G401 (cell line): ENCODE results near the gene SH2D1B. TPM values are rescaled to one million over a fixed set of nuclear protein-coding genes. Genes with fewer than 3 reads are reported as not detected.
"Not testable (repeated sequence)": the region's sequence is repeated elsewhere in the genome, so short reads cannot be mapped to it uniquely, and the experiment has no call there.

Experiments
- DNase-seq: peaks from one replicate; pipeline ENCODE4 v3.0.0-alpha.2; 2015; ENCODE audit warnings: low spot score
- in situ Hi-C: cut with HindIII; loops from 2 replicates; pipeline ENCODE4 v1.10.0; 2016; ENCODE audit warnings: low sequenced_read_pairs, mixed read lengths
- total RNA-seq: library from RNA; depleted of rRNA; stranded (reverse); fragments of >200 nt; shearing (Covaris generic); gene quantifications from 2 replicates; pipeline ENCODE4 v1.2.3, GENCODE V29; 2014

Gene SH2D1B
- total RNA-seq, 1 experiment from 2014 or later: not detected

DNA sequence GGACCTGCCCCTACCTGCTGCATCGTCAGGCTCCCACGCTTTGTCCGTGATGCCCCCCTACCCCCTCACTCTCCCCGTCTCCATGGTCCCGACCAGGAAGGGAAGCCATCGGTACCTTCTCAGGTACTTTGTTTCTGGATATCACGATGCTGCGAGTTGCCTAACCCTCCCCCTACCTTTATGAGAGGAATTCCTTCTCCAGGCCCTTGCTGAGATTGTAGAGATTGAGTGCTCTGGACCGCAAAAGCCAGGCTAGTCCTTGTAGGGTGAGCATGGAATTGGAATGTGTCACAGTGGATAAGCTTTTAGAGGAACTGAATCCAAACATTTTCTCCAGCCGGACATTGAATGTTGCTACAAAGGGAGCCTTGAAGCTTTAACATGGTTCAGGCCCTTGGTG, 44.2 kb downstream of the SH2D1B start:
- in situ Hi-C loops: no loop called here
- no peak for DNase-seq

DNA sequence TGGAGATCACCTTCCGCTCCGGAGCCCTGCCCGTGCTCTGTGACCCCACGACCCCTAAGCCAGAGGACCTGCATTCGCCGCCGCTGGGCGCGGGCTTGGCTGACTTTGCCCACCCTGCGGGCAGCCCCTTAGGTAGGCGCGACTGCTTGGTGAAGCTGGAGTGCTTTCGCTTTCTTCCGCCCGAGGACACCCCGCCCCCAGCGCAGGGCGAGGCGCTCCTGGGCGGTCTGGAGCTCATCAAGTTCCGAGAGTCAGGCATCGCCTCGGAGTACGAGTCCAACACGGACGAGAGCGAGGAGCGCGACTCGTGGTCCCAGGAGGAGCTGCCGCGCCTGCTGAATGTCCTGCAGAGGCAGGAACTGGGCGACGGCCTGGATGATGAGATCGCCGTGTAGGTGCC, 44.9 kb downstream of the SH2D1B start:
- no peak for DNase-seq
- in situ Hi-C loops: no loop called here

DNA sequence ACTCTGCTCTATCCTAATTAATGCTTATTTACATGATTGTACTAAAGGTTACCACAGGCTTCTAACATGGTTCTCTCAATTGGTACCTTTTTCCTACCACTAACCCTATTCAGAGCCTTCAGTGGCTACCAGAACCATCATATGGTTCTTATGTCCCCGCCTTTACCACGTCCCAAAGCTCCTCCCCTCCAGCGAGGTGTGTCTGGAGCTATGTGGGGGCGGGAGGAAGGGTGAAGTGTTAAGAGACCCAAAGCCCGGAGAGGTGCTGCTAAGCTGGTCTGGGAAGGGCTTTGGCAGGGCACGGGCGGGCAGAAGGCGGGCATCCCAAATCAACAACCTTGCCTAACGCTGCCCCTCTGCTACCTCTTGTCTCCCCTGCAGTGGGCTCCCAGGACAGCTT, 45.3 kb downstream of the SH2D1B start:
- no peak for DNase-seq
- in situ Hi-C loops: no loop called here

DNA sequence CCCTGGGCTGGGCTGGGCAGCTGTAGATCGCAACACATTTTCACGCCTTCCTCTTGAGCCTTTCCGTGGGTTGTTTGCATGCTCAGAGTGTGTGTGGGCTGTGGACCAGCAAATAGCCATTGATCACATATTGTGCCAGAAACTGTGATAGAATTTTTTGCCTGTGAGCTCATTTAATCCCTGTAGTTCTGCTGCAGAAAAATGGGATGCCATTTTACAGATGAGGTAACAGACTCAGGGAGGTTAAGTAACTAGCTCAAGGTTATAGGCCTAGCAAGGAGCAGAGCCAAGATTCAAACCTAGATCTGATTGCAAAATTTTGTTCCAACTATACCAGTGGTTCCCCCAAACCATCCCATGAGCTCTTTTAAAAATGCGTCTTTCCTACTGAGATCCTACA, 45.8 kb downstream of the SH2D1B start:
- in situ Hi-C loops: no loop called here
- no peak for DNase-seq

DNA sequence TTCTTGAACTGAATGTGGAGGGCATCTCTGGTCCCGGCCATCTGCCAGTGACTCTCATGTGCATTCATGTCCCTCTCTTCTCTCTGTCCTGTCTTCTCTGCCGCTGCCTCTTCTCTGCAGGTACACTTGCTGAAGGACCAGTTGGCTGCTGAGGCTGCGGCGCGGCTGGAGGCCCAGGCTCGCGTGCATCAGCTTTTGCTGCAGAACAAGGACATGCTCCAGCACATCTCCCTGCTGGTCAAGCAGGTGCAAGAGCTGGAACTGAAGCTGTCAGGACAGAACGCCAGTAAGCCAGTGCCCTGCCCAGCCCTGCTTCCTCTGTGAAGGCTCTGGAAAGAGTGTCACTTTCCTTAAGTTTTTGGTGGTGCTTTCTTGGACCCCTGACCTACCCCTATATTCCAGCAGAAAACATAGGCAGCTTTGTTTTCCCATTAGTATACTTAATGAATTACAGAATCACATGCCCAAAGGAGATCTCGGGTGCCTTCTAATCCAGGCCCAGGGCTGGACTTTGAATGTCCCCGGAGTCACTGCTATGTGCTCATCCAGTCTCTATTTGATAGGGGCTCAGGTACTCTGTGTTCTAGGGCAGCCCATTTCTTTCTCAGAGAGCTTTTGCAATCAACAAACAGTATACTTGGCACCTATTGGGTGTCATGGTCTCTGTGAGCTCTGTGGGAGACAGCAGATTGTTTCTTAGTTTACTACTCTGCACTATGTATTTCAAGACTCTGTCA, 46.5 kb downstream of the SH2D1B start:
- DNase-seq: no peak
- in situ Hi-C loops: no loop called here

DNA sequence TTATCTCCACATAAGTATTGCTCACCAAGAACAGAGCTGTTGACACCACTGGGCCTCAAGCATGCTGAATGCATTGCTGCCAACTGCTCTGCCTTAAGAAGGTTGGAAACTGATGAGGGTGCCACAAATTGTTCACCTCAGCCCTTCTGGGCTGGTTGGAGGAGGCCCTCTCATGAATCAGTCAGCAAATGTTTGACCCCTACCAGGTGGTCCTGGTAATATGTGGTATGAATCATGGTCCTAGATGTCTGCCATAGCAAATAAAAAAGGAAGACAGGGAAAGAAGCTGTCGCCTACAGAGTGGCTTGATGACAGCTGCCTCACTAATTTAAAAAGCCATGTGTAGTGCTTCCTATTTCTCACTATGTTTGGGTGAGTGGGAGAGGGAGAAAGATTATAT, 47.4 kb downstream of the SH2D1B start:
- in situ Hi-C loops: no loop called here
- DNase-seq: no peak

DNA sequence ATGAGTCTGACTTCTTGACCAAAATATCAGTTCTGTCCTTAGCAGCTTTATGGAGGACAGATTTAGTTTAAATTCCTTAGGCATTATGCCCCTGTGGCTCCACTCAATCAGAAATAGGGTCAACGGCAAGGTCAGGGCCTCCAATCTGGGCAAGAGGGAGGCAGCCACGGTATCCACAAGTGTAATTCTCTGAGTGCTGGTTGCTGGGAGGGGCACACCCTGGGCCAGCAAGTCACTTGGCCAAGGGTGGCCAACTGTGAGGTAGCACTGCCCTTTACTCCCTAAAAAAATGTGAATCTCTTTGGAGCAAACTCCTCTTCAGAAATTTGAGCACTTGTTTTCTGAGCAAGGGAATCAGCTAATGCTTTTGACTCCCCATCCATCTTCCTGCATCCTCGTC, 48.1 kb downstream of the SH2D1B start:
- in situ Hi-C loops: no loop called here
- DNase-seq: no peak

DNA sequence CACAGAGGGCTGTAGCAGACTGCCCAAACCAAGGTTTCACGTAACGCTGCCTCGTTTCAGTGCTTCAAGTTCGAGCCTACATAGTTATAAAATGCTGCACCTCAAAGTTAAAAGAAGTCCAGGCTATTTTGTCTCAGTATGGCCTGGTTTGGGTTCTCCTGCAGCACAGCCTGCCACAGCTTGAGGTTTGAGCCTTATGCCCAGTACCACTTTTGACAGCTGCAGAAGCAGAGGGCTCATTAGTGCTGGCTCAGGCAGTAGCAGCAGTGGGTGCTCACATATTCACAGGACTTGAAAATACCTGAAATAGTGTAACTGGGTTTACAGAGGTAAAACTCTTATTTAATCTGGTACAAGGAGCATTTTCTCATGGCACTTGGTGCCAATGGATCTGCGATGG, 50.6 kb downstream of the SH2D1B start:
- in situ Hi-C loops: no loop called here
- DNase-seq: peak; percentile 16

DNA sequence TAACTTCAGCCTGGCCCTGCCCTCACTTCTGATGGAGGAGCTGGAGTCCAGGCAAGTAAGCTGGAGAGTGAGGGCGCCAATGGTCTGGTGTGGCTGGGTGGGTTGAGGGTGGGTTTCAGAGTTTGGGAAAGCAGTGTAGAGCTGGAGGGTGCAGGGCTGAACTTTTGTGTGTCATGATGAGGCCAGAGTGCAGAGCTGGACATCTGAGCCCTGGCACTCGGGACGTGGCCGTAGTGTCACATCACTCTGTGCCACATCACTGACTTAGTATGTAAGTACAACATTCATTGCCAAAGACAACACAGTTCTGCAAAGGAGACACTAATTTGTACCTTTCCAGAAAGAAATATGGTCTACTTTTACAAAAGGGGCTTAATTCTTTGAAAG, 51.1 kb downstream of the SH2D1B start:
- no peak for DNase-seq
- in situ Hi-C loops: no loop called here

DNA sequence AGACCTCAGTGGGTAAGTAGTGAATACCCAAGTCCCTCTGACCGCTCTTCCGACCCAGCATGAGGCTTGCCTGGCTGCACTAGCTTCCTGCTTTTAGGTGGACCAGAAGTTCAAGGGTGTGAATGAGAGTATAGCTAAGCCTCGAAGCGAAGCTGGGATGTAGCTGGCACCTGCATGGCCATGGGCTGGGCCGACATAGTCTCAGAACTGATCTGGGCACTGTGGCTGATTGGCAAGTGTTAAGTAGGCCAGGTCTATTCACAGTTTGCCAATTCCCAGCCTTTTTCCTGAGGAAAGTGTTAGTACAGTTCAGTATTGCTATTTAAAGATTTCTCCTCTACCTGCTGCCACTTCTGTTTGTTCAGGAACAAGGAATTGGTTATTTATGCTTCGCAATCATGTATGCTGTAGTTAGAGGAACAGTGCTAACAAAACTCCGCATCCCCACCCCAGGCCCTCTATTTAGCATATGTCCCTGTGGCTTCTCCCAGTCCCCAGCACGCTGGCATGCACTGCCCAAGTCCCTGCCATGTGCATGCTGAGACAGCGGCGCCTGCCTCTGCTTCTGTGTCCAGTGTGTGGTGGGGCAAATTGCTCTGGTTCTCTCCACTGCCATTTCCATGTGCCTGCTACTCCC, 51.6 kb downstream of the SH2D1B start:
- DNase-seq: peak; percentile 23
- in situ Hi-C loops: no loop called here

DNA sequence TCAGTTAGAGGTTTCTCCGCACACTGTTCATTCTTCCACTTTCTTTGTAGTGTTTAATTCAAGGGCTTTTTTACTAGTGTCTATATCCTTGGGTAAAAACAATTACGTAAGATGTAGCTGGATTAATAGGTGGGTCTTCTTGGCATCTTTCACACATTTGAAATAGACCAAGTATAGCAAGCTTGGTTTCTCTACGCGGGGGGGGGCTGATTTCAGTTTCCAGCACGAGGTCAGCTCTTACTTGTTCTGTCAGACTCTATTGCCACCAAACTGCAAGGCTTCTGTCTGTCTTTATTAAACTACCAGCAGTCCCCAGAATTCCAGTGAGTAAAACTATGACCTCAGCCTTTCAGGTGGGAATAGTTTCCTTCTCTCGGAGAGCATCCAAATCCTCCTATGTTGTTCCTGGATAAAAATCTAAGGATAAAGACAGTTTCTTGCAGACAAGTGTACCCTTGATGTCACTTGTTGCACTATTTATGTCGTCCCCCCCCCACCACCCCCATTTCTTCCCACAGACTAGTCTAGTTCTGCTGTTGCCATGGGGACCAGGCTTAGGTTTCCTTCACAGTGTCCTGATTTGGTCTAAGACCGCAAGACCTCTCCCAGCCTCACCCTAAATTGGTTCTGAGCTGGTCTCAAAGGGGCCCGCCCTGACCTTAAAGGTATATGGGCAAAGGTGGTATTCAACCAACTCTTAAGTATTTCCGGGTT, 52.3 kb downstream of the SH2D1B start:
- in situ Hi-C loops: no loop called here

DNA sequence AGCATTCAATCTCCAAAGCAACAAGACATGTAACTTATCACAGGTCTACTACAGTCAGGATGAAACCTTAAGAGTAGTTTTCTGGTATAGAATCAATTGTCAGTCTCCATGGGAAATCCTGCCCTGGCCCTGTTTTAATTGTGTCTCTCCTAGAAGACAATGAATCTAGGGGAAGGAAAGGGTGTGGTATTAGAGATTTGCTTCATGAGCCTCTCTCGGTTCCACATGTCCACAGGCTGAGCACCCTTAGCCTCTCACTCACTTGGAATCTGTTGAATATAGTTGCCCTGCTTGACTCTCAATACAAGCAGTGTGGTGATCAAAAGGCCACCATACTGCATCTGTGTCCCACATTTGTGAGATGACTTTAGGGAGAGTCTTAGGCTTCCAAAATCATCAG, 53.0 kb downstream of the SH2D1B start:
- no peak for DNase-seq
- in situ Hi-C loops: no loop called here

More for the DNA sequence above, 52.3 kb downstream of the SH2D1B start:
- no peak for DNase-seq

DNA sequence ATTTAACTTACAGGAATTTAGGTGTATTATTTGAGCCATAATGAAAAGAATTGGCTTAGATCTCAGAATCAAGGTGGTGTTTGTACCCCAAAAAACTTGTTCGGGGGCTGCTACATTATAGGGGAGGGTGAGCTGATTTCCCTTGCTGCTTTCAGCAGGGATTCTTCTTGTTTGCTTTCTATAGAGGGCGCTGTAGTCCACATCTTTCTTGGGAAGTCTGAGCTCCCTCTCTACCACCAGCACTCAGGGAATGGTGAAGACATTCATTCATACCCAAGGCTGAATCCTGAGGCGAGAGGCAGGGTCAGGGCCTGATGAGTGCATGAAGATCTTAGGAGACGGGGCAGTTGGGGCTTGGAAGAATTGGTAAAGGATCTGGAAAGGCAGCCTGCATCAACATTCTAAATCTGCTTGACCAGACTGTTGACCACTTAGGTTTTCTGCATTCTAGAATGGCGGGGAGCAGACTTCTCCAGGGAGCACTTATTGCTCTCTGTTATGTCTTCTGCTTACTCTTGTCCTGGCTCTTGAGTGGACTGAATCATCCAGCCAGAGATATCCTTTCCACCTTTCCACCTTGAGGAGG, 54.2 kb downstream of the SH2D1B start:
- DNase-seq: no peak
- in situ Hi-C loops: no loop called here

DNA sequence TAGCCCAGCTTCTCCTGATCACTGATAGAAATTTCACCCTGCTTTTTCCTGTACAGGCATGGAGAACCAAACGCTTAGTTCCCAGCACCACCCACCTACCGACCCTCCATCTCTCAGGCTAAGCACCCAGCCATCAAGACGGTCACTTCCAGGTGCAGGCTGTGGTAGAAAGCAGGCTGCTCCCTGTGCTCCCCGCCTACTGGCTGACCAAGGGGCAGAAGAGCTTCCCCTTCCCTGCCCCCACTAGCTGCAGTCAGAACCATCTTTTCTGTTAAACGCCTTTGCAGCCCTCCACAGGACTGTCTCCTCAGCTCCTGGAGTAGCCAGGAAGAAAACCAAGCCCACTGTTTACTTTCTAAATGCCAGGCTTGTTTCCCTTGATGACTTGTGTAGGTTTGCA, 58.2 kb downstream of the SH2D1B start:
- in situ Hi-C loops: no loop called here
- no peak for DNase-seq

DNA sequence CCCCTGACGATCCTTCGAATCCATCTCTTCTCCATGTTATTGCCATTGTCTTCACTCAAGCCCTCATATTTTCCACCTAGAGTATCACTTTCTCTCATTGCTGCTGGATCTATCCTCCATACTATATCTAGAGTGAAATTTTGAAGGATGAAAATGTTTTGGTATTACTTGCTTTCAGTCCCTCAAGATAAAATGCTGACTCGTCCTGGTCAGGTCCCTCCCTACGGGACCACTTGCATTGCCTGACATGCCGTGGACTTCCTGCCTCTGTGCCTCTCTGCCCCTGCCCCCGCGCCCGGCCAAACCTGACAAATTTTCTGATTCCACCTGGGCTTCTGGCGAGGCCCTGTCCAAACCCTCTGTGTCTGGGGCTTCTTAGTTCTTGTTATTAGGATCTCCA, 58.9 kb downstream of the SH2D1B start:
- in situ Hi-C loops: no loop called here
- DNase-seq: no peak

DNA sequence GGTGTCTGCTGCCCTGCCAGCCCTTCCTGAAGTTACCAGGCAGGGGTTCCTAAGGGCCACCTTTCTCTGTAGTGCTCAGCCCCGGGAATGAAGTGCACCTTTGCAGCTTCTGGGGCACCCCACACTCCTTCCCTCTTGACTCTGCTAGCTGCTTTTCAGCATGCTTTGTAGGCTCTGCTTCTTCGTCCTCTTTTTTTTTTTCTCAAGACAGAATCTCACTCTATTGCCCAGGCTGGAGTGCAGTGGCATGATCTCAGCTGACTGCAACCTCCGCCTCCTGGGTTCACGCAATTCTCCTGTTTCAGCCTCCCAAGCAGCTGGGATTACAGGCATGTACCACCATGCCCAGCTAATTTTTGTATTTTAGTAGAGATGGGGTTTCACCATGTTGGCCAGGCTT, 60.1 kb downstream of the SH2D1B start:
- DNase-seq, in situ Hi-C loops: not testable (repeated sequence)

DNA sequence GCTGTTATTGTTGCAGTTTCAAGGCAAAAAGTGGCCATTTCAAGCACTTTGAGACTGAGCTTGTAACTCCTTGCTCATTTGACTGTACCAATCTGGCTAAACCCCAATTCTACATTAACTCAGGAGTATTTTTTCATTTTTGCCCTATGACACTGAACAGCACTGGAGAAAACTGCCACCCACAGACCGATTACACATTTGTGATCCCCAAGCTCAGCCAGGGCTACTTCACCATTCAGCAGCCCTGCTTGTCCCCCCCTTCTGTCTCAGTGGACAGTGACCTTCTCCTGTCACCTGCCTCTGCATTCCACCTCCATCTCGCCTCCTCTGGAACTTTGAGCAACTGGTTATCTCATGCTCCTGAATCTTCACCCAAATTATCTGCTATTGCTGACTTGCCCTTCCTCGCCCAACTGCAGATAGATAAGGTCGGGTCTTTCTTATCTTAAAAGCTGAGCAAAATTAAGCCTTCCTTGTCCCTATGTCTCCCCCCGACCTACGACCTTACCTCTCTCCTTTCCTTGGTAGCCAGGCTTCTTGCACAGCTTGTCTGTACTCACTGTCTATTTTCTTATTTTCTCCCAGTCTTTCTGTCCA, 60.6 kb downstream of the SH2D1B start:
- DNase-seq: no peak
- in situ Hi-C loops: no loop called here

DNA sequence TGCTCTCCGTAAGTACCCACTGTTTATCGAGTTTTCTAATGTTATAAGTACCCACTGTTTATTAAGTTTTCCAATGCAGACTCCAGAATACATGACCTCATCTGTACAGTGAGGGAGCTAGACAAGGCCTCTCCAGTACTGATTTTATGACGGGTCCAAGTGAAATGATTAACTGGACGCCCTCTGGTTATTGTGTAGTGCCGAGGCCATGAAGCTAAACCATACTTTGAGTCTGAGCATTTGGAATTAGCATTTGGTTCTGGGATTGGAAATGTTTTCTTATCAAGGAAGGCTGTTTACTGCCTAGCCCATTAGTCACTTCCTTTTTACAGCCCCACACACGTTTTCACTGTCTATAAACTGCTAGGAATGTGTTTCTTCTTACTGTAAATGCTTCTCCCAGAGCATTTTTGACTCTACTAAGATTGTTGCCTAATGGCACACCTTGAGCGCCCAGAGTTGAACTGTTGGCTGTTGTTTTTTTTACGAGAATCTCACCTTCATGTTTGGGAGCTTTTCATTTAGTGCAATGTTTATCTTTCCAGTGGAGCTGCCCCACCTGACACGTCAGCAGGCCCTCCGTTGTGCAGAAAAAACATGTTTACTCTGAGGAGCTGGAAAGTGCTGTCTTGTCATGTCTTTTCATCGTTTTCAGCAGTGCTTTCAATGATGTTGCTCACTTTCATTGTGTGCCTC, 62.2 kb downstream of the SH2D1B start:
- DNase-seq: no peak
- in situ Hi-C loops: no loop called here

DNA sequence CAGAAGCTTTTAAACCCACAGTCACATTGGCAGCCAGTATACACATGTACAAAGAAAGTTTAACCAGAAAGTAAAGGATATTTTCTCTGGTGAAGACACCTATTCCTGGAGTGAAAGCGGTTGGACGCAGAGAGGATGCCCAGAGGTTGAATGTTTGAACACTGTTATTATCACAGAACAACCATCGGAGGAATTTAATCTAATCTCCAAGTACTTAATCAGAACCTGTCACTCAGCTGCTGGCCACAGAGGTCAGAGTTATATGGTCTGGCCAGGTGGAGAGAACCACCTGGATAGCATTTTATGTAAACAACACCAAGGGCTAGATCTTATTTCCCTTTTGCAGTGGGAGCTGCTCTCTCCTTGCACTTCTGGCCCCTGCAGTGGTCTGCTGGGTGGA, 64.7 kb downstream of the SH2D1B start:
- in situ Hi-C loops: no loop called here
- no peak for DNase-seq
